Activated naive CD4-positive, alpha-beta T cell treated with anti-CD3 and anti-CD28 coated beads, Interleukin-2, amount 50 U/mL, for 72 hours (primary cell): Measurements from ENCODE around the gene CTR9. TPM values are rescaled to one million over a fixed set of nuclear protein-coding genes. Genes with fewer than 3 reads are reported as not detected.

Experiments used
- ATAC-seq, 2 donors: fragments of 150-1000 bp; cut with Tn5 transposase; 2 replicates each; pipeline ENCODE4 v1.10.0; 2021; ENCODE audit warnings: mild to moderate bottlenecking in 2 of 2, moderate library complexity in 2 of 2
- DNase-seq, 2 donors: peaks; one replicate each; pipeline ENCODE4 v3.0.0; 2021 to 2022; ENCODE audit warnings: low spot score in 2 of 2
- H3K27ac Mint-ChIP-seq, 2 donors: one replicate each; pipeline ENCODE4 v1.8.0; 2022; ENCODE audit warnings: mild to moderate bottlenecking in 2 of 2, mixed read lengths in 2 of 2
- H3K36me3 Mint-ChIP-seq, 2 donors: one replicate each; pipeline ENCODE4 v1.8.0; 2022; ENCODE audit warnings: mixed read lengths in 2 of 2
- H3K9me3 Mint-ChIP-seq, 2 donors: one replicate each; pipeline ENCODE4 v1.8.0; 2022; ENCODE audit warnings: mixed read lengths in 2 of 2
- total RNA-seq, 2 donors: library from RNA; stranded (reverse); gene quantifications; one replicate each; pipeline ENCODE4 v1.2.3, GENCODE V29; 2022

Gene CTR9
- 10 to 100 TPM; 23.9 to 43.6 TPM for total RNA-seq

- DNase-seq (peak; percentile 93 to 95), ATAC-seq (peak; percentile 95 to 96)
- no peaks in the 10 kb centered on the region for H3K9me3 Mint-ChIP-seq
- H3K36me3 Mint-ChIP-seq, result peaks cover 4 to 14% of the 10 kb centered on the region in 2 donors
- peak within 1 kb of the TSS; percentile 58 to 95 for H3K27ac Mint-ChIP-seq
Observed at GRCh38 chr11:10750838-10751580, at the start of gene CTR9. Gene CTR9 (plus strand): TSS chr11:10751246. CDS start chr11:10751413, 167 bp downstream.

- ATAC-seq (no peak), DNase-seq (no peak)
- no peaks in the 10 kb centered on the region for H3K9me3 Mint-ChIP-seq
- H3K27ac Mint-ChIP-seq, result no peak overlapping the region
- peaks cover 0 to 7% of the 10 kb centered on the region in 2 donors for H3K36me3 Mint-ChIP-seq
Observed at GRCh38 chr11:10701982-10702381, 49.1 kb upstream of the CTR9 start.

GRCh38 chr11:10708131-10708530 is 42.9 kb upstream of the CTR9 start:
- Mint-ChIP-seq H3K27ac (no peak overlapping the region), H3K9me3 (no peaks in the 10 kb centered on the region), H3K36me3 (no peaks in the 10 kb centered on the region)
- DNase-seq (no peak), ATAC-seq (no peak)

- DNase-seq, result no peak
- no peaks in the 10 kb centered on the region for H3K36me3 Mint-ChIP-seq
- no peak for ATAC-seq
- H3K27ac Mint-ChIP-seq, result no peak overlapping the region
- H3K9me3 Mint-ChIP-seq, result no peaks in the 10 kb centered on the region
Observed at GRCh38 chr11:10709299-10710086, 41.6 kb upstream of the CTR9 start.

GRCh38 chr11:10715571-10715970 is 35.5 kb upstream of the CTR9 start:
- Mint-ChIP-seq H3K36me3 (no peaks in the 10 kb centered on the region), H3K9me3 (no peaks in the 10 kb centered on the region), H3K27ac (no peak overlapping the region)
- DNase-seq (no peak), ATAC-seq (no peak)

- DNase-seq (no peak), ATAC-seq (no peak)
- no peaks in the 10 kb centered on the region for H3K9me3 Mint-ChIP-seq
- H3K27ac Mint-ChIP-seq, result no peak overlapping the region
- H3K36me3 Mint-ChIP-seq, result no peaks in the 10 kb centered on the region
Observed at GRCh38 chr11:10716122-10716521, 34.9 kb upstream of the CTR9 start.

GRCh38 chr11:10716543-10717259 is 34.3 kb upstream of the CTR9 start:
- Mint-ChIP-seq H3K9me3 (no peaks in the 10 kb centered on the region), H3K36me3 (no peaks in the 10 kb centered on the region), H3K27ac (no peak overlapping the region)
- ATAC-seq, result no peak
- no peak for DNase-seq

GRCh38 chr11:10719616-10720015 is 31.4 kb upstream of the CTR9 start:
- no peak overlapping the region for H3K27ac Mint-ChIP-seq
- DNase-seq (no peak), ATAC-seq (no peak)
- H3K36me3 Mint-ChIP-seq, result no peaks in the 10 kb centered on the region
- H3K9me3 Mint-ChIP-seq, result no peaks in the 10 kb centered on the region

GRCh38 chr11:10720881-10721376 is 30.1 kb upstream of the CTR9 start:
- H3K9me3 Mint-ChIP-seq, result no peaks in the 10 kb centered on the region

GRCh38 chr11:10722307-10722706 is 28.7 kb upstream of the CTR9 start:
- Mint-ChIP-seq H3K36me3 (peaks cover 0 to 4% of the 10 kb centered on the region in 2 donors), H3K27ac (no peak overlapping the region), H3K9me3 (no peaks in the 10 kb centered on the region)
- DNase-seq (no peak), ATAC-seq (no peak)

More at GRCh38 chr11:10720881-10721376, 30.1 kb upstream of the CTR9 start:
- no peak for ATAC-seq
- Mint-ChIP-seq H3K27ac (no peak overlapping the region), H3K36me3 (no peaks in the 10 kb centered on the region)
- no peak for DNase-seq

- ATAC-seq, result peak; percentile 80 to 81
- DNase-seq, result peak; percentile 50 to 62
- Mint-ChIP-seq H3K36me3 (peaks cover 0 to 9% of the 10 kb centered on the region in 2 donors), H3K27ac (peak overlapping the region; percentile 74 to 86), H3K9me3 (no peaks in the 10 kb centered on the region)
Observed at GRCh38 chr11:10725114-10725906, 25.7 kb upstream of the CTR9 start.

GRCh38 chr11:10725907-10726253 is 25.2 kb upstream of the CTR9 start:
- H3K27ac Mint-ChIP-seq, result peak overlapping the region; percentile 74 to 86

GRCh38 chr11:10727146-10727851 is 23.7 kb upstream of the CTR9 start:
- H3K9me3 Mint-ChIP-seq, result no peaks in the 10 kb centered on the region
- H3K36me3 Mint-ChIP-seq, result peaks cover 0 to 9% of the 10 kb centered on the region in 2 donors
- H3K27ac Mint-ChIP-seq, result no peak overlapping the region
- no peak for ATAC-seq
- no peak for DNase-seq

More at GRCh38 chr11:10725907-10726253, 25.2 kb upstream of the CTR9 start:
- ATAC-seq (peak; percentile 79 to 86), DNase-seq (peak in 1 of 2 donors; percentile 19)
- Mint-ChIP-seq H3K36me3 (peaks cover 0 to 9% of the 10 kb centered on the region in 2 donors), H3K9me3 (no peaks in the 10 kb centered on the region)

GRCh38 chr11:10728154-10728553 is 22.9 kb upstream of the CTR9 start:
- Mint-ChIP-seq H3K27ac (no peak overlapping the region), H3K9me3 (no peaks in the 10 kb centered on the region), H3K36me3 (peaks cover 0 to 9% of the 10 kb centered on the region in 2 donors)
- no peak for ATAC-seq
- DNase-seq, result no peak

GRCh38 chr11:10728789-10729472 is 22.1 kb upstream of the CTR9 start:
- Mint-ChIP-seq H3K9me3 (no peaks in the 10 kb centered on the region), H3K27ac (no peak overlapping the region), H3K36me3 (peaks cover 0 to 9% of the 10 kb centered on the region in 2 donors)
- DNase-seq, result no peak
- ATAC-seq, result no peak
